Stimulated activated CD8-positive, alpha-beta memory T cell treated with anti-CD3 and anti-CD28 coated beads, Interleukin-2, amount 100 ng/mL, for 48 hours (primary cell): ENCODE results near the gene LIF.
"Not testable (repeated sequence)": the region's sequence is repeated elsewhere in the genome, so short reads cannot be mapped to it uniquely, and the experiment has no call there.

Experiments
- DNase-seq, 2 donors: peaks; one replicate each; pipeline ENCODE4 v3.0.0-alpha.2; 2020; ENCODE audit warnings: low read depth in 2 of 2

Gene LIF

GRCh38 chr22:30243661-30244060 is 2.9 kb downstream of the LIF start:
- DNase-seq, result no peak

- no peak for DNase-seq
Observed at GRCh38 chr22:30241576-30242371, 4.8 kb downstream of the LIF start.

GRCh38 chr22:30240541-30241417 is 5.8 kb downstream of the LIF start:
- DNase-seq, result no peak

GRCh38 chr22:30239488-30240405 is 6.8 kb downstream of the LIF start:
- DNase-seq, result no peak

GRCh38 chr22:30238661-30239487 is 7.7 kb downstream of the LIF start:
- DNase-seq, result no peak

- DNase-seq, result no peak
Observed at GRCh38 chr22:30238136-30238535, 8.4 kb downstream of the LIF start.

GRCh38 chr22:30236875-30237274 is 9.7 kb downstream of the LIF start:
- no peak for DNase-seq

GRCh38 chr22:30235687-30236170 is 10.8 kb downstream of the LIF start:
- DNase-seq, result no peak

- no peak for DNase-seq
Observed at GRCh38 chr22:30234786-30235470, 11.6 kb downstream of the LIF start.

- not testable (repeated sequence) for DNase-seq
Observed at GRCh38 chr22:30234325-30234724, 12.2 kb downstream of the LIF start.

- DNase-seq, result no peak
Observed at GRCh38 chr22:30233582-30233981, 13.0 kb downstream of the LIF start.

GRCh38 chr22:30232716-30233218 is 13.8 kb downstream of the LIF start:
- DNase-seq, result no peak

- DNase-seq, result no peak
Observed at GRCh38 chr22:30230787-30231461, 15.6 kb downstream of the LIF start.

GRCh38 chr22:30230330-30230729 is 16.2 kb downstream of the LIF start:
- DNase-seq, result no peak

- no peak for DNase-seq
Observed at GRCh38 chr22:30228509-30229359, 17.8 kb downstream of the LIF start.

- no peak for DNase-seq
Observed at GRCh38 chr22:30227438-30228228, 18.9 kb downstream of the LIF start.

- no peak for DNase-seq
Observed at GRCh38 chr22:30226192-30226832, 20.2 kb downstream of the LIF start.
